ENCODE results near the gene DENND4A. TPM values are rescaled to one million over a fixed set of nuclear protein-coding genes. Genes with fewer than 3 reads are reported as not detected.
A peak's percentile ranks its signal among the peaks of the same experiment; 100 is the strongest.

DENND4A gene
- total RNA-seq, 1 donor from 2014 or later = 17.5 TPM

GRCh38 chr15:65833501-65834205 is 41.6 kb upstream of the DENND4A start:
- peaks cover 2% of the 10 kb centered on the region for H3K36me3 Mint-ChIP-seq (ENCODE audit: insufficient read depth)
- no peak for DNase-seq (ENCODE audit: low spot score, unreplicated experiment)
- no peak for TF ChIP-seq CTCF (IDR thresholded peaks at IDR 0.05; ENCODE audit: unreplicated experiment)
- no peaks in the 10 kb centered on the region for H3K27me3 Mint-ChIP-seq
- H3K4me3 Mint-ChIP-seq (ENCODE audit: low read depth) = no peak overlapping the region
- peaks cover 52% of the 10 kb centered on the region for H3K4me1 Mint-ChIP-seq (ENCODE audit: low read depth)
- H3K9me3 Mint-ChIP-seq (ENCODE audit: low read depth) = no peaks in the 10 kb centered on the region
- peak overlapping the region; percentile 99 for H3K27ac Mint-ChIP-seq

GRCh38 chr15:65832549-65833364 is 40.7 kb upstream of the DENND4A start:
- DNase-seq (ENCODE audit: low spot score, unreplicated experiment) = peak; percentile 30
- H3K4me1 Mint-ChIP-seq (ENCODE audit: low read depth) = peaks cover 51% of the 10 kb centered on the region
- TF ChIP-seq CTCF (IDR thresholded peaks at IDR 0.05; ENCODE audit: unreplicated experiment) = peak; percentile 37
- H3K27ac Mint-ChIP-seq = peak overlapping the region; percentile 99
- H3K36me3 Mint-ChIP-seq (ENCODE audit: insufficient read depth) = peaks cover 2% of the 10 kb centered on the region
- no peaks in the 10 kb centered on the region for H3K9me3 Mint-ChIP-seq (ENCODE audit: low read depth)
- H3K27me3 Mint-ChIP-seq = no peaks in the 10 kb centered on the region
- peak overlapping the region; percentile 15 for H3K4me3 Mint-ChIP-seq (ENCODE audit: low read depth)

- H3K27me3 Mint-ChIP-seq = no peaks in the 10 kb centered on the region
- H3K4me3 Mint-ChIP-seq (ENCODE audit: low read depth) = no peak overlapping the region
- peaks cover 2% of the 10 kb centered on the region for H3K36me3 Mint-ChIP-seq (ENCODE audit: insufficient read depth)
- H3K9me3 Mint-ChIP-seq (ENCODE audit: low read depth) = no peaks in the 10 kb centered on the region
- H3K4me1 Mint-ChIP-seq (ENCODE audit: low read depth) = peaks cover 43% of the 10 kb centered on the region
- peak overlapping the region; percentile 21 for H3K27ac Mint-ChIP-seq
- TF ChIP-seq CTCF (IDR thresholded peaks at IDR 0.05; ENCODE audit: unreplicated experiment) = peak; percentile 53
- no peak for DNase-seq (ENCODE audit: low spot score, unreplicated experiment)
These were observed 37.2 kb upstream of the DENND4A start for GRCh38 chr15:65829130-65829764.

GRCh38 chr15:65828585-65828984 is 36.5 kb upstream of the DENND4A start:
- Mint-ChIP-seq H3K4me3 (ENCODE audit: low read depth) (no peak overlapping the region), H3K27me3 (no peaks in the 10 kb centered on the region), H3K4me1 (ENCODE audit: low read depth) (peaks cover 39% of the 10 kb centered on the region), H3K36me3 (ENCODE audit: insufficient read depth) (peaks cover 2% of the 10 kb centered on the region), H3K9me3 (ENCODE audit: low read depth) (no peaks in the 10 kb centered on the region), H3K27ac (no peak overlapping the region)
- no peak for DNase-seq (ENCODE audit: low spot score, unreplicated experiment)
- no peak for TF ChIP-seq CTCF (IDR thresholded peaks at IDR 0.05; ENCODE audit: unreplicated experiment)

GRCh38 chr15:65827065-65827464 is 35.0 kb upstream of the DENND4A start:
- no peaks in the 10 kb centered on the region for H3K27me3 Mint-ChIP-seq
- peaks cover 2% of the 10 kb centered on the region for H3K36me3 Mint-ChIP-seq (ENCODE audit: insufficient read depth)
- no peaks in the 10 kb centered on the region for H3K9me3 Mint-ChIP-seq (ENCODE audit: low read depth)
- no peak for DNase-seq (ENCODE audit: low spot score, unreplicated experiment)
- H3K27ac Mint-ChIP-seq = peak overlapping the region; percentile 67
- peaks cover 25% of the 10 kb centered on the region for H3K4me1 Mint-ChIP-seq (ENCODE audit: low read depth)
- TF ChIP-seq CTCF (IDR thresholded peaks at IDR 0.05; ENCODE audit: unreplicated experiment) = no peak
- H3K4me3 Mint-ChIP-seq (ENCODE audit: low read depth) = no peak overlapping the region
